ENCODE results near the gene GSTM1. TPM values are rescaled to one million over a fixed set of nuclear protein-coding genes. Genes with fewer than 3 reads are reported as not detected.

Gene GSTM1
- 10 to 100 TPM in 1 of 4 donors, not detected in 3; 23.1 TPM for total RNA-seq

GRCh38 chr1:109687641-109688499 lies at the start of gene GSTM1:
TSS of gene GSTM1 (plus strand) at chr1:109687817. CDS start at chr1:109687874, 57 bp downstream.
- TF ChIP-seq POLR2AphosphoS5 (IDR thresholded peaks at IDR 0.05): no peak
- TF ChIP-seq, protein P1, sequence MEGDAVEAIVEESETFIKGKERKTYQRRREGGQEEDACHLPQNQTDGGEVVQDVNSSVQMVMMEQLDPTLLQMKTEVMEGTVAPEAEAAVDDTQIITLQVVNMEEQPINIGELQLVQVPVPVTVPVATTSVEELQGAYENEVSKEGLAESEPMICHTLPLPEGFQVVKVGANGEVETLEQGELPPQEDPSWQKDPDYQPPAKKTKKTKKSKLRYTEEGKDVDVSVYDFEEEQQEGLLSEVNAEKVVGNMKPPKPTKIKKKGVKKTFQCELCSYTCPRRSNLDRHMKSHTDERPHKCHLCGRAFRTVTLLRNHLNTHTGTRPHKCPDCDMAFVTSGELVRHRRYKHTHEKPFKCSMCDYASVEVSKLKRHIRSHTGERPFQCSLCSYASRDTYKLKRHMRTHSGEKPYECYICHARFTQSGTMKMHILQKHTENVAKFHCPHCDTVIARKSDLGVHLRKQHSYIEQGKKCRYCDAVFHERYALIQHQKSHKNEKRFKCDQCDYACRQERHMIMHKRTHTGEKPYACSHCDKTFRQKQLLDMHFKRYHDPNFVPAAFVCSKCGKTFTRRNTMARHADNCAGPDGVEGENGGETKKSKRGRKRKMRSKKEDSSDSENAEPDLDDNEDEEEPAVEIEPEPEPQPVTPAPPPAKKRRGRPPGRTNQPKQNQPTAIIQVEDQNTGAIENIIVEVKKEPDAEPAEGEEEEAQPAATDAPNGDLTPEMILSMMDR (IDR thresholded peaks at IDR 0.05): no peak
- no peak for TF ChIP-seq EP300 (IDR thresholded peaks at IDR 0.05)
- no peak for TF ChIP-seq POLR2A (IDR thresholded peaks at IDR 0.05; ENCODE audit: low read depth)
- intact Hi-C loops (cut with DNase I): loop anchor here (5.0 kb wide), 1 partner anchor 46 kb away; no protein-coding TSS in a partner anchor
- no CpG with 5 or more reads among the region's 46 CpGs for WGBS
- Histone ChIP-seq H3K4me1 (no peaks in the 10 kb centered on the region), H3K27ac (replicated peaks in 1 of 4) (peak within 1 kb of the TSS in 1 of 4 donors; percentile 71), H3K9me3 (no peaks in the 10 kb centered on the region), H3K36me3 (no peaks in the 10 kb centered on the region), H3K4me3 (peak within 1 kb of the TSS in 1 of 4 donors; percentile 64), H3K27me3 (no peaks in the 10 kb centered on the region)
- DNase-seq (ENCODE audit: extremely low spot score): no peak

- DNase-seq (ENCODE audit: extremely low spot score): peak; percentile 86
- intact Hi-C loops (cut with DNase I): no loop called here
- Histone ChIP-seq H3K36me3 (no peaks in the 10 kb centered on the region), H3K4me1 (peaks cover 16 to 29% (median 25%) of the 10 kb centered on the region in 4 donors), H3K27ac (replicated peaks in 1 of 4) (no peak overlapping the region), H3K27me3 (no peaks in the 10 kb centered on the region), H3K4me3 (no peak overlapping the region), H3K9me3 (no peaks in the 10 kb centered on the region)
- 94% methylated on average over 3 of the region's 9 CpGs for WGBS
- TF ChIP-seq, protein P1 (IDR thresholded peaks at IDR 0.05): no peak
- TF ChIP-seq EP300 (IDR thresholded peaks at IDR 0.05): no peak
- no peak for TF ChIP-seq POLR2A (IDR thresholded peaks at IDR 0.05; ENCODE audit: low read depth)
- no peak for TF ChIP-seq POLR2AphosphoS5 (IDR thresholded peaks at IDR 0.05)
Observed at GRCh38 chr1:109639063-109639840, 48.4 kb upstream of the GSTM1 start.

- H3K4me1 ChIP-seq: peaks cover 16 to 29% (median 25%) of the 10 kb centered on the region in 4 donors
- peak; percentile 64 for DNase-seq (ENCODE audit: extremely low spot score)
- TF ChIP-seq EP300 (IDR thresholded peaks at IDR 0.05): no peak
- TF ChIP-seq POLR2A (IDR thresholded peaks at IDR 0.05; ENCODE audit: low read depth): no peak
- TF ChIP-seq POLR2AphosphoS5 (IDR thresholded peaks at IDR 0.05): no peak
- TF ChIP-seq, protein P1 (IDR thresholded peaks at IDR 0.05): no peak
- H3K27ac ChIP-seq (replicated peaks in 1 of 4): no peak overlapping the region
- H3K4me3 ChIP-seq: no peak overlapping the region
- intact Hi-C loops (cut with DNase I): loop anchor here (5.0 kb wide), 3 partner anchors 47 to 342 kb away; partner anchors contain the start of genes AHCYL1 and GSTM1
- H3K9me3 ChIP-seq: no peaks in the 10 kb centered on the region
- H3K36me3 ChIP-seq: no peaks in the 10 kb centered on the region
- 51% methylated on average over 6 of the region's 6 CpGs for WGBS
- H3K27me3 ChIP-seq: no peaks in the 10 kb centered on the region
Observed at GRCh38 chr1:109639841-109640184, 47.8 kb upstream of the GSTM1 start.

DNA sequence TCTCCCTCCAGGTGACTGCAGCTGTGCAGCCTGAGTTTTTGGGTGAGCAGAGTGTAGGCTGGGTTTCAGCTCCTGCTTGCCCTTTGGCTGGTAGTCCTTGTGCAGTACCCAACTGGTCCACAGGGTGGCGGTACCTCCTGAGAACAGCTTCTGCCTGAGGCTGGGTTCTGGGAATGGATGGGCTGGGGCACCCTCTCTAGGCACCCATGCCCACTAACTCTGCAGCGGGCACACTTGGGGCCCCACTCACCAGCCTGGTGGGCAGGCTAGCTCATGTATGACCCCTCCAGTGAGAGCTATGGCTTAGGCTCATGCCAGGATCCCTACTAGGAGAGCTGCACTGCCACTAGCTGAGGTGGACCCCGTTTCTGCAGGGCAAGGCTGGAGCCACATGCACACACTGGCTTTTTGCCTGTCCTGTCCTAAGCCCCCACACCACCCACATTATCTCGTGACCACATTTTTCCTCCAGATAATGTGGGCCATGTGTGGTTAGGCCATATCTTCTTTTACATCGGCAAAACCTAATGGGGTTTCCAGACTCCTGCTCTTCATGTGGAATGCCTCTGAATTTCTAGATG lies 47.2 kb upstream of the GSTM1 start:
- Histone ChIP-seq H3K9me3 (no peaks in the 10 kb centered on the region), H3K27ac (replicated peaks in 1 of 4) (no peak overlapping the region), H3K4me3 (no peak overlapping the region), H3K36me3 (no peaks in the 10 kb centered on the region), H3K27me3 (no peaks in the 10 kb centered on the region), H3K4me1 (peaks cover 16 to 29% (median 24%) of the 10 kb centered on the region in 4 donors)
- peak; percentile 97 for DNase-seq (ENCODE audit: extremely low spot score)
- 52% methylated on average over 4 of the region's 5 CpGs for WGBS
- intact Hi-C loops (cut with DNase I): loop anchor here (5.0 kb wide), 3 partner anchors 47 to 342 kb away; partner anchors contain the start of genes AHCYL1 and GSTM1
- TF ChIP-seq, protein P1 (IDR thresholded peaks at IDR 0.05): peak; percentile 89 to 100 (median 92)
- TF ChIP-seq POLR2A (IDR thresholded peaks at IDR 0.05; ENCODE audit: low read depth) (no peak), POLR2AphosphoS5 (IDR thresholded peaks at IDR 0.05) (peak in 1 of 2 donors; percentile 33), EP300 (IDR thresholded peaks at IDR 0.05) (no peak)
